HG03064 (cell line): ENCODE measurements around the gene SRXN1.
"Not testable (repeated sequence)": the region's sequence is repeated elsewhere in the genome, so short reads cannot be mapped to it uniquely, and the experiment has no call there.

Experiments used
- ATAC-seq: cut with Tn5 transposase; IDR thresholded peaks from one replicate; pipeline ENCODE4 v1.9.1; 2021; ENCODE audit warnings: low read depth; ENCODE audit not compliant: unreplicated experiment

Gene SRXN1

DNA sequence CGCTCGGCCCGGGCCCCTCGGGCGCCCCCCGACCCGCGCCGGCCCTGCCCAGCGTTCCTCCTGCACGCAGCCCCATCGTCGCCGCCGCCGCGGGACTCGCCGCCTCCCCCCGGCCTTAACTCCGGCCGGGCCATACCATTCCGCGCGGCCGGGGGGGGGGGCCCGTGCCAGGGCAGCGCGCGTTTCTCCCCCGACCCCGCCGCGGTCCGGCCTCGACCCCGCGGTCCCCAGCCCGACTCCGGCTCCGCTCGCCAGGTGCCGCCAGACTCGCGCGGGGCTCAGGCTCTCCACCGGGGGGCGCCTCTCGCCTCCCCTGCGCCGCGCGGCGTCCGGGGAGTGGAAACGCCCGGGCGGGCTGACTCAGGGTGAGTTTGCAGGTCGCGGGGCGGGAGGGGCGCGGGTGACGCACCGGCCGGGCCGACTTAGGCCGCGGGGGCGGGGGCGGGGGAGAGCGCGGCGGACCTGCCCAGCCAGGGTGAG, at the start of gene SRXN1:
Gene SRXN1 (minus strand): TSS at position 91 of the 480 bp plus-strand sequence. CDS start 15 bp downstream, at position 76.
- peak; percentile 88 for ATAC-seq

DNA sequence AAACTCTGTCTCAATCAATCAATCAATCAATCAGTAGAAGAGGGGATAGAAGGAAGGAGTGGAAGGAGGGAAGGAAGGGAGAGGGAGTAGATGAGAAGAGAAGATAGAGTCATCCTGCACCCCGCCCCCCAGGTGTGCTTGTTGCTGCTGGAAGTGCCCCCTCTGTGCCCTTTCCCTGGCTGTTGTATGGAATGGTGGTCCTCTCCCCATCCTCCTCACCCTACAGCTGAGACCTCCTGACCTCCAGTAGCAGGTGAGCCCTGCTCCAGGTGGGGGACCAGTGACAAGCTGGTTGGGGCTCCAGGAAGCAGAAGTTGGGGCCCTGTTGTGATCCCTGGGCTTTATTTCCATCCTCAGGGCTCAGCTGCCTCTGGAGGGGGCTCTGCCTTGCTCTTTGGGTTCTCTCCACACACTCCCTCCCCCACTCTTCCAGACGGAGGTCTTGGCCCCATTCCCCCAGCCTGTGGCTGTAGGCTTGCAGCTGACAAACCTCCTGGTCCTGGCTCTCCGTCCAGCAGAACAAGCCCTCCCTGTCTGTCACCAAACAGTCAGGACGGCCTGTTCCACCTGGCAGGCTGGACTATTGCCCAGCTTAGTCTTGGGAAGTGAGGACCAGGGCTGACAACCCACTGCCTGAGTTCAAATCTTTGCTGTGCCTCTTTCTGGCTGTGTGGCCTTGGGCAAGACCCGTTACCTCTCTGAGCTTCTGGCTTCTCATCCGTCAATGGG, 48.6 kb upstream of the SRXN1 start:
- no peak for ATAC-seq

DNA sequence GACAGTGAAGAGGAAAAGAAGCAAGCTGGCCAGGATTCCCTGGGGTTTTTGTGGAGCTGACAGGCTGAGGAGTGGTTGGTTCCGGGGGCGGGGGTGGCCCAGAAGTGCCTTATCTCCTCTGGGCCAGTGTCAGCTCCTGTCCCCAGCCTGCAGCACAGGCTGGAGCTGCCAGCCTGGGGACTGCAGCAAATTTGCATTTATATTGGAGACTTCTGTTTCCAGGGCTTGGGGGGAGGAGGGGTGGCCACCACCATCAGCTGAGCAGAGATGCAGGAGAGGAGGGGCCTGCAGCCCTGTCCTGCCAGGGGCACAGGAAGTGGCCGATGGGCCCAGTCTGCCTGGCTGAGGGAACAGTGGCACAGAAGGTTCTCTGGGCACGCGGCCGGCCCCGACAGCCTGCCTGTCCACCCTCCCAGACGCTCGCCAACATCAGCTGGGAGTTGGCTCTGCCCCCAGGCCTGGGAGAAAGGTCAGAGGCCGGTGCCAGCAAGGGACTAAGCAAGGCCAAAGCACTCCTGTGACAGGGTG, 46.9 kb upstream of the SRXN1 start:
- ATAC-seq, result no peak

DNA sequence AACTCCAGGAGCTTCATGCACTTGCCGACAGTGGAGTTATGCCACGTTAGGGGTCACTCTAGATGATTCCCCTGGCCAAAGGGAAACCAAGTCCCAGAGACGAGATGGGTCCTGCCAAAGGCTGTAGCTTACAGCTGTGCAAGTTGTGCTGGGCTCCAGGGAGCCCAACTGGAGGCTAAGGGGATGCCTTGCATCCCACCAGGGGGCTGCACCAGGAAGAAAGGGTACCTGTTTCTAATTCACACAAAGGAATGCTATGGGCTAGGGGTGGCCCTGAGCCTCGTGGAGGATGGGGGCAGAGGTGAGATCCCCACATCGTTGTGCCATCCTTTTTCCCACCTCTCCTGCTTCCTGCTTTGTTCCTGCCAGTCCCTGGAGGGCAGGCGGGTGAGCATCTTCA, 46.3 kb upstream of the SRXN1 start:
- no peak for ATAC-seq

DNA sequence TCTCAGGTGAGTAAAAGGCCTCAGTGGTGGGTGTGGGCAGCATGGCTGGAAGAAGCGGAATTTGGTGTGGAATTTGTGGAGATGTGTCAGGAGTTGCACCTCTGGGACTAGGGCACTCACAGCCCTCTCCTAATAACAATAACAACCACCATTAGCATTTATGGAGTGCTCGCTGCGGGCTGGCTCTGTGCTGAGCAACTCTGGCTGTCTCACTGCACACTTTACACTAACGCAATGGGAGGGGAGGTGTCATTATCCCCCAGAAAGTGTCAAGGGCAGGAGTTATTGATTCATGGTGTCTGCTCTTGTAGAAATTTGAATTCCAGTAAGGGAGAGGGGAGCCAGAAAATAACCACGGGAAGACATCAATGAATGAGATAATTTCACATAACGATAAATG, 45.3 kb upstream of the SRXN1 start:
- no peak for ATAC-seq

DNA sequence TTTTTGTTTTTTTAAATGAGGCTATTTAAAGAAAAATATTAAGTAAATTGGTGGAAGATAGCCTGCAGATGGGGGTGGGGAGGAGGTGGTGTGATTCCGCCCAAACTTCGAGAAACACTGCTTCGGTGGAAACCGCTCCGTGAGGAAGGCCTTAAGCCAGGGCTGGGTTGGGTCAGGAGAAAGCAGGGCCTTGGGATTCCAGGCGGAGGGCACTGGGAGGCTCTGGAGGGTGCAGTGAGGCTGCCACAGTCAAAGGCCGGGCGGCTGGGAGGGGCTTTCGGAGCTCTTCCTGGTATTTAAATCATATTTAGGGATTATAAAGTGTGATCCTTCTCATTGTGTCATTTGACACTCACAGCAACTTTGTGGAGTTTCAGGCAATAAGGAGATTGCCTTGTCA, 44.8 kb upstream of the SRXN1 start:
- no peak for ATAC-seq

DNA sequence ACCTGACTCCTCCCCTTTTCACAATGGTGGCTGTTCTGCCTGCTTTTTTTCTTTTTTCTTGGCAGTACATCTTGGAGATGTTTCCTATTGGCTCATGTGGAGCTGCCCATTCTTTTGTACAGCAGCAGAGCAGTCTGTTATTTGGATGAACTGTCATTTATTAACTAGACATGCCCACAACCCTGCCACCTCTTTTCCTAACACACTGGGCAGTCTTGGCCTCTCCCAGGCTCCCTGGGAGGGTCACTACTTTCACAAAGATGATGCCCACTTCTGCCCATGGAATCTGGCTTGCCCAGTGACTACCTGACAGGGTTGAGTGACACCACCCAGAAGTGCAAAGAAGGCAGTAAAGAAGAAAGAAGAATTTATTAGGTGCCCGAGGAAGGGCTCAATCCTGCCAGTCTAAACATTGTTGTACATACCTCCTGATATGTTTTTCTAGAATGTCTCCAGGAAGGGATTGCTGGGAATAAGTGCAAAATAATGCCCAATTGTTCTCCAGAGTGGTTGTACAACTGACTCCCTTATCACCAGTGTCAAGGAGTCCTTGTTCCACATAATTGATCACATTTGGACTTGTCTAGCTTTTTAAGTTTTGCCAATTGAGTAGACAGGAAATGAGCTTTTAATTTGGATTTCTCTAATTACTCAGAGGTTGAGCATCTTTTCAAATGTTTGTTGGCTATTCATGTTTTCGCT, 42.3 kb upstream of the SRXN1 start:
- ATAC-seq, result no peak

DNA sequence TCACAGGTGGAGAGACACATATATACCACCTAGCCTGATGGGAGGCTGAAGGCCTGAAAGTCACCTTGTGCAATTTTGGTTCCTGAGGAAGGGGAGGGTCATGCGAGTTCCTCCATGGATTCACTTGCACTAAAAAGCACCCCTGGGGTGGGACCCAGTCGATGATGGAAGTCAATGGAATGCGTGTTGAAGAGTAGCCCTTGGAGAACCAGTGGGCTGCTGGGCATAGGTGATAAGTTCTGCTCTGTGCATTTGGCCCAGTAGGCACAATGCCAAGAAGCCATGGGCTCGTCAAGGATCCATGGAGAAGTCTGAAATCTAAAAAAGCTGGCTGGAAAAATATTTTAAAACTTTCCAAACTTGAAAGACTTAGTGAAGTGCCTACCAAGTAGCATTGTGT, 41.5 kb upstream of the SRXN1 start:
- ATAC-seq, result no peak

DNA sequence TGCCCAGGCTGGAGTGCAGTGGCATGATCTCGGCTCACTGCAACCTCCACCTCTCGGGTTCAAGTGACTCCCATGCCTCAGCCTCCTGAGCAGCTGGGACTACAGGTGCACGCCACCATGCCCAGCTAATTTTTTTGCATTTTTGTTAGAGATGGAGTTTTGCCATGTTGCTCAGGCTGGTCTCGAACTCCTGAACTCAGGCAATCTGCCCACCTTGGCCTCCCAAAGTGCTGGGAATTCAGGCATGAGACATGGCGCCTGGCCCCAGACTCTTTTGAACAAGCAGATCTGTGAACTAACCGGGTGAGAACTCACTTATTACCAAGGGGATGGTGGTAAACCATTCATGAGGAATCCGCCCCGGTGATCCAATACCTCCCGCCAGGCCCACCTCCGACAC, 40.8 kb upstream of the SRXN1 start:
- ATAC-seq, result not testable (repeated sequence)

DNA sequence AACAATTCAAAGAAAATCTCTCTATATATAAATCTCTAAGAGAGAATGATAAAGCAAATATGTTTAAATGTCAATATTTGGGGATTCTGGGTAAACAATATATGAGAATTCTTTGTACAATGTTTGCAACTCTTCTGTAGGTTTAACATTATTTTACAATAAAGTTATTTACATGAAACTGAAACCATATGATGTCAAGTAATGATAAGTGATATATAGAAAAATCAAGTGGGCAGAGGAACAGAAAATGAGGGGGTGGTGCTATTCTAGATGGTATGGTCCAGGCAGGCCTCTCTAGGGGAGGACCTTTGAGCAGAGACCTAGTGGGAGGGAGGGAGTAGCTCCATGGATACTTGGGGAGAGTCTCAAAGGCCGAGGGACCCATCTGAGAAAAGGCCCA, 39.0 kb upstream of the SRXN1 start:
- no peak for ATAC-seq

DNA sequence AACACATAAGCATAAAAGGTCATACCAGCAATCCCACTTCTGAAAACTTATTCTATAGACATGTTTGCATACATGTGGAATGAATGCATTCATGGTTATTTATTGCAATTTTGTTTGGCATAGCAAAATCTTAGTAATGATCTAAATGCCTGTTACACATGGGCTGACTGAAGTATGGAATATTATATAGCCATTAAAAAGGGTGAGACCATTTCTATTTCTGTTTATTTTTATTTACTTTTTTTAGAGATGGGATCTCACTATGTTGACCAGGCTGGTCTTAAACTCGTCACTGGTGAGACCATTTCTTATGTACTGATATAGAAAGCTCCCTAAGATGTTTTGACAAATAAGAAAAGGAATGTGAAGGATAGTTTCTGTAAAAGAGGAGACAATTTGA, 36.9 kb upstream of the SRXN1 start:
- no peak for ATAC-seq

DNA sequence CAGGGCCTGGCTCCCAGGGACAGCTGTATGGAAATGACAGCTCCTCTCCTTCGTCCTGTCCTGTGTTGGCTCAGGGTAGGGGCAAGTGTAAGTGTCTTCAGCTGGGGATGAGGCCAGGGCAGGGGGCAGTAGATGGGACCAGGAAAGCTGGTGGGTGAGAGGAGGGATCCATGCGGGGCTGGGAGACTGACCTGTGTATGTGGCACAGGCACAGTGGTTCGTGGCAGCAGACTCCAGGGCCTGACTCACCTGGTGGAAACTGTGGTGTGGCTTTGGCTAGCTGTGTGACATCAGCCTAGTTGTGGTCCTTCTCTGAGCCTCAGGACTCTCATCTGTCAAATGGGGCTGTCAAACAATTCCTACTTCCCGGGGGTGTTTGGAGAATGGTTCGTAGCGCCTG, 36.3 kb upstream of the SRXN1 start:
- no peak for ATAC-seq

DNA sequence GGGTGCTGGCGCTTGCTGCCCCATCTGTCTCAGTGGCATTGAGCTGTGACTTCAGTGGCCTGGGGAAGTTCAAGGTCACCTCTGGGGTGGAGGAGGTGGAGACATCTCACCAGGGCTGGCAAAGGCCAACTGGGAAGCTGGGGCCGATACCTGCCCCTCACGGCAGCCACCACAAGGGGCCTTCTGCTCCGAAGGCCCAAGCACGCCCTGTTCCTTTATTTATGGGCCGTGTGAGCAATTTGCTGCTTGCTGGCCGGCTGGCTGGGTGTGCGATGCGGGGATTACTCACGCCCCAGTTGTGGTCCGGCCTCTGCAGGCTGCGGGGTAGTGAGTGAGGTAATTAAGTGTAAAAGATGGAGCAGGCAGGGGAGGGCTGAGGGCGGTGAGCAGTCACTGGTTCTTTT, 35.8 kb upstream of the SRXN1 start:
- no peak for ATAC-seq

DNA sequence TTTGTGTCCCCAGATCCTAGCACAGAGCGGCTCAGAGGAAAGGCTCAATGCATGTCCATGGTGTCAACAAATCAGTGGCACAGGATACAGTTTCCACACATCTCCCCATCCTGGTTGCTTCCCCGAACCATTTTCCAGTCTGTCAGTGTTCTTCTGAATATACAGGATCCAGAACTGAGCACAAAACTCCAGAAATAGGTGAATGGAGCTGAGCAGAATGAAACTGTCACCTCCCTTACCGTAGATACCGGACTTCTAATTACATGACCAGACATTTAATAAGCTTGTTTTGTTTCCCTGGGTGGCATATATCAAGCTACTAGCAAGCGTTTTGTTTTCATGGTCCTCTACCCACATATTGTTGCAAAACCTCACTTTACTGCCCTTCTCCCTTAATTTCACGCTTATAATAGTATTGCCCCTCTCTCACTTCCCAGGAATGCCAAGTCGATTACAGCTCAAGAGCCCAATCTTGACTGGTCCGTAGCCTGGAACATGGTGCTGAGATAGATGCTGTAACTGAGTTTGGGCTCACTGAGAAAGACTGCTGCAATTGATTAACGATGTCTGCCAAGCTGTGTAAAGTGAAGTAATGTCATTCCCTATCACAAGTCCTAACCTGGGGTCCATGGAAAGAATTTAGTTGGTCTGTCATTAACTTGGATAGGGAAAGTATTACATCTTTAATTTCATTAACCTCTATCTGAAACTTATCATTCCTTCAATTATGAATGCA, 34.6 kb upstream of the SRXN1 start:
- ATAC-seq, result no peak

DNA sequence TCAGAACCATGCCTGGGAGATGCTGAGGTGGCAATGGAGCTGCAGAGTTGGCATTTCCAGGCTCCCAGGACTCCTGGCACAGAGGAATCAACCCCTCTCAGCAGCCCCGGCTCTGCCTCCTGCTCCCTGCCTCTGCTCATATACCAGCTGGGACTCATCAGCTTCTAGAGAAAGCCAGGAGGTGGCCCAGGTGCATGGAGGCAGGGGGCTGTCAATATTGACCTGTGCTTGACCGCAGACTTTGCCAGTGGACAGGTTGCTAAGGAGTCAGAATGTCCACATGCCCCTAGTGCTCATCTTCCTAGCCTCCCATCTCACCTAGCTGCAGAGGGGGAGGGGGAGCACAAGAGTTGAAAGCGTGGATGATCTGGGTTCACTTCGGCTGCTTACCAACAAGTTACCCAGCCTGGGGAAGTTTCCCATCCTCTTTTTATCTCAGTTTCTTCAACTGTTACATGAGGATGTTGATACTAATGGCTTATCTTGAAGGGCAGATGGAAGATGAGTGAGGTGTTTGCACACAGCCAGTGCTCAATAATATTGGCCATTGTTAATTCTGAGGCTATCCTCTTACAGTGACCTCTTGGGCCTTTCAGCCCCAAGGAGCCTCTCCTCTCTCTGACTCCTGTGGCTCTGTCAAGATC, 31.8 kb upstream of the SRXN1 start:
- ATAC-seq, result no peak

DNA sequence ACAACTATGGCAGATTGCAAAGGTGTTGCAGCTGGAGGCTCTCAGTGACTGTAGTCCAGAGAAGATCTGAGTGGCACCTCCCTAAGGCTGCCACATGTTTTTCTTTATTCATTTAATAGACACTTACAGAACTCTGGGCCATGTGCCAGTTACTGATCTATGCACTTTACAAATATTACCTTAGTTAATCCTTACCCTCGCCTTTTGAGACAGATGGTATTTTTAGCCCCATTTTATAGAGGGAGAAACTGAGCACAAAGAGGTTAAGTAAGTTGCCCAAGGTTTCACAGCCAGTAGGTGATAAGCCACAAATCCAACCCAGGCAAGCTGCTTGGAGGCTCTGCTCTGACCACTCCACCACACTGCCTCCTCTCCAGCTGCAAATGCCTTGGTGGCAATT, 29.1 kb upstream of the SRXN1 start:
- ATAC-seq, result no peak

DNA sequence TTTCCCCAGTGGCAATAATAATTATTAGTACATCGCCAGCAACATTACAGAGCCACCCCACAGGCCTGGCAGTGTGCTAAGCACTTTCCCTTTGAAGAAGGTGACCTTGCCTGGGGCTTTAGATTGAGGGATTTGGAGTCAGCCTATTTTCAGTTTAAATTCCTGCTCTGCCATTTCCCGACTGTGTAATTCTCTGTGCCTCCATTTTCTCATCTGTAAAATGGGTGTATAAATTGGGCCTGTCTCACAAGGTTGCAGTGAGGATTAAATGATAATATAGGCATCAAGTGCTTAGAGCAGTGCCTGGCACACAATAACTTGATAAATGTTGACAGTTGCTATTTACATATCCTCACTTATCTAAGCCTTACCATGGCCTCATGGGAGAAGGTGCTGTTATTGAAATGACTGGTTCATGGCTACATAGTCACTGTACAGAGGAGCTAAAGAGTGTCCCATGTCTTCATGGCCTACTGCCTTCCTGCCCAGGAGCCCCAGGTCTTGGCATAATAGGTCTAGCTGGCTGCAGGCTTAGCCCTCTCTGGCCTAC, 27.7 kb upstream of the SRXN1 start:
- no peak for ATAC-seq

DNA sequence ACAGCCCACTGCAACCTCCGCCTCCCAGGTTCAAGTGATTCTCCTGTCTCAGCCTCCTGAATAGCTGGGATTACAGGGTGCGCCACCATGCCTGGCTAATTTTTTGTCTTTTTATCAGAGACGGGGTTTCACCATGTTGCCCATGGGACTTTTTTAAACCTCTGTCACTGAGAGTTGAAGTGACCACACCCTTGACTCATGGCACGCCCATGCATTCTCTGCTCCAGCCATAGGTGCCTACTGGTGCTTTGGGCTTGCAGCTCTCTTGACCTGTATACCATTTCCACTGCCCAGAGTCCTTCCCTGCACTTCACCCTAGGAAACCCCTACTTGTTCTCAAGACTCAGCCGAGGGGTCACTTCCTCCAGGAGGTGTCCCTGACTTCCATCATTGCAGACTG, 25.0 kb upstream of the SRXN1 start:
- ATAC-seq, result no peak

DNA sequence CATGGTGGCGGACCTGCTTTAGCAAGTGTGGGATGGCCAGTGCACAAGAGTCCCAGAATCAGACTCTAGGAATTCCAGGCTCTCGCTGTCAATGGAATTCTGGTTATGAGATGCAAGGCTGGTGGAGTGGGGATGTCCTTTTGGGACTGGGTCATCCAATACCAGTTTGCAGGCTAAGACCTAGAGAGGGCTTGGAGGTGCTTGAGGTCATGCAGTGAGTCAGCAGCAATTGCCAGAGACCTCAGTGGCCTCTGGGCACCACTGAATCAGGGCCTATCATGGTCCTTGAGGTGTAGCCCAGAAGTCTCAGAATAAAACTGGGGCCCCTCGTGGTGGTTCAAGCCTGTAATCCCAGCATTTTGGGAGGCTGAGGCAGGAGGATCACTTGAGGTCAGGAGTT, 24.0 kb upstream of the SRXN1 start:
- ATAC-seq, result no peak

DNA sequence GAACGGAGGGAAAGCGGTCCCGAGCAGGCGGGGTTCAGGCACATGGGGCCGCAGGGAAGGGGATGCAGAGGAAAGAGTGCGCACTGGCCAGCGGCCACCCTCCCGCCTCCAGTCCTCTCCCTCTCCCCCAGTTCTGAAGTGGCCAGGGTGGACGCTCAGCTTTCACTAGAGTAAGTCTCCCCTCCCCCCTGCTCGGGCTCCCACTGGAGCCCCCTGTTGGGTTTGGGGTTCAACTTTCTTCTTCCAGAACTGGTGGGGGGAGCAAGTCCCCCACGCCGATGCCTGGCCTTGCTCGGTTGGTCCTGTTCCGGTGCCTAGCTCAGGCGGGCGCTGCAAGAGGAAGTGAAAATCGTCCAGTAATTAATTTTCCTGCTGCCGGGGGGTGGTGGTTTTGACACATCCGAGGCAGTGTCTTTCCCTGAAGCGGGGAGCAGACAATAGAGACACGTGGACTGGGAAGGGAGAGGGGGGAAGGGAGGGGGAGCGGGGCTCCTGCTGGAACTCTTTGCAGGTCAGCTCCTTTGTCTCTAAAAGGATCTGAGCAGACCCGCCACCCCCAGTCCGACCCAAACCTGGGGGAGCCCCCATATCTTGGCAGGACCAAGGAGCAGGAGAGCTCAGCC, 23.4 kb upstream of the SRXN1 start:
- ATAC-seq, result no peak
